HepG2 (cell line): ENCODE measurements around the gene SYPL2. TPM values are rescaled to one million over a fixed set of nuclear protein-coding genes. Genes with fewer than 3 reads are reported as not detected.
A peak's percentile ranks its signal among the peaks of the same experiment; 100 is the strongest.

Experiments
- AHDC1 ChIP-seq: sonication (generic); formaldehyde crosslinking; IDR thresholded peaks from 2 replicates; pipeline ENCODE4 v1.5.1; 2020; ENCODE audit warnings: mild to moderate bottlenecking, missing genetic modification reagents, borderline replicate concordance
- HNF4A ChIP-seq: sonication (generic); formaldehyde crosslinking; IDR thresholded peaks from 2 replicates; pipeline ENCODE4 v1.4.0; 2020; ENCODE audit warnings: missing genetic modification reagents
- HOXD1 ChIP-seq: sonication (generic); formaldehyde crosslinking; IDR thresholded peaks from 2 replicates; pipeline ENCODE4 v1.5.0; 2020; ENCODE audit warnings: missing genetic modification reagents
- KAT7 ChIP-seq: IDR thresholded peaks from 2 replicates; pipeline ENCODE4 v1.6.1; 2018; ENCODE audit warnings: borderline replicate concordance, missing compliant biosample characterization
- KMT2A ChIP-seq: sonication (generic); formaldehyde crosslinking; IDR thresholded peaks from 2 replicates; pipeline ENCODE4 v1.4.0; 2020; ENCODE audit warnings: missing genetic modification reagents
- MEIS2 ChIP-seq: sonication (generic); formaldehyde crosslinking; IDR thresholded peaks from 2 replicates; pipeline ENCODE4 v1.9.0; 2021; ENCODE audit warnings: mild to moderate bottlenecking, missing genetic modification reagents
- NR2F2 ChIP-seq: IDR thresholded peaks from 2 replicates; pipeline ENCODE4 v1.6.1; 2012; ENCODE audit warnings: low read depth, inconsistent platforms, borderline replicate concordance
- SNAPC4 ChIP-seq: sonication (generic); formaldehyde crosslinking; IDR thresholded peaks from 2 replicates; pipeline ENCODE4 v1.4.0; 2020; ENCODE audit warnings: mild to moderate bottlenecking, missing genetic modification reagents
- ZBTB25 ChIP-seq: IDR thresholded peaks from 2 replicates; pipeline ENCODE4 v1.6.1; 2018; ENCODE audit warnings: missing genetic modification reagents
- ZFP1 ChIP-seq: IDR thresholded peaks from 2 replicates; pipeline ENCODE4 v1.6.1; 2016
- ZMAT3 ChIP-seq: sonication (generic); formaldehyde crosslinking; conservative IDR thresholded peaks from 2 replicates; pipeline ENCODE4 v1.7.0; 2021; ENCODE audit warnings: missing genetic modification reagents
- ZNF10 ChIP-seq: sonication (generic); formaldehyde crosslinking; IDR thresholded peaks from 2 replicates; pipeline ENCODE4 v1.4.0; 2020; ENCODE audit warnings: mild to moderate bottlenecking, low read depth, missing genetic modification reagents, borderline replicate concordance
- ZNF3 ChIP-seq: IDR thresholded peaks from 2 replicates; pipeline ENCODE4 v1.7.0; 2017; ENCODE audit warnings: inconsistent platforms
- ZNF331 ChIP-seq: sonication (generic); formaldehyde crosslinking; IDR thresholded peaks from 2 replicates; pipeline ENCODE4 v1.4.0; 2020; ENCODE audit warnings: missing genetic modification reagents
- ZNF570 ChIP-seq: sonication (generic); formaldehyde crosslinking; IDR thresholded peaks from 2 replicates; pipeline ENCODE4 v1.4.0; 2020; ENCODE audit warnings: mild to moderate bottlenecking, missing genetic modification reagents, borderline replicate concordance
- ZNF749 ChIP-seq: sonication (generic); formaldehyde crosslinking; IDR thresholded peaks from 2 replicates; pipeline ENCODE4 v1.8.0; 2022; ENCODE audit warnings: mild to moderate bottlenecking, missing genetic modification reagents, moderate library complexity, borderline replicate concordance
- polyA plus RNA-seq, 8 experiments: library from polyadenylated mRNA; depleted of rRNA in 3 of 8; stranded (reverse) in 7 of 8; unstranded in 1 of 8; fragments of >200 nt; fragmentation: Illumina TruSeq in 4 of 8; extraction: Trizol in 4 of 8; gene quantifications; 2 replicates each; pipeline versions ENCODE4 v1.2.1 to v1.2.3, GENCODE V29; 2011 to 2016; ENCODE audit warnings: low read depth in 4 of 8, missing spikeins in 1 of 8, mixed read lengths in 1 of 8; ENCODE audit not compliant: insufficient read depth in 1 of 8
- total RNA-seq, 5 experiments: library from RNA; depleted of rRNA; stranded (reverse); fragments of >200 nt; fragmentation: Illumina TruSeq; extraction: Trizol; gene quantifications; 2 replicates each; pipeline ENCODE4 v1.2.3, GENCODE V29; 2016; ENCODE audit warnings: low read depth in 1 of 5

The SYPL2 gene
- total and polyA plus RNA-seq, 2 of the 13 experiments (the other 11 are each of a cell fraction or from before 2014, with no cell fraction given): 0.17 to 0.24 TPM

- TF ChIP-seq AHDC1 (CRISPR knock-in tag) (0 out of 2 replicates have a peak, but pooled peaks have one; percentile 16), KMT2A (CRISPR knock-in tag) (peak; percentile 69), HOXD1 (CRISPR knock-in tag) (no peak), ZNF570 (CRISPR knock-in tag) (no peak; the same call in 1 of the 2 replicates), ZNF331 (CRISPR knock-in tag) (peak; percentile 81; the same call in 1 of the 2 replicates), ZBTB25 (CRISPR knock-in tag) (0 out of 2 replicates have a peak, but pooled peaks have one; percentile 24), ZNF3 (CRISPR knock-in tag) (no peak), SNAPC4 (CRISPR knock-in tag) (peak; percentile 82; the same call in 1 of the 2 replicates), MEIS2 (CRISPR knock-in tag) (peak; percentile 11; the same call in 1 of the 2 replicates), ZNF749 (CRISPR knock-in tag) (peak; percentile 66), NR2F2 (no peak), KAT7 (CRISPR knock-in tag) (peak; percentile 54; the same call in 1 of the 2 replicates), HNF4A (CRISPR knock-in tag) (peak; percentile 93), ZFP1 (CRISPR knock-in tag) (no peak), ZMAT3 (CRISPR knock-in tag) (peak; percentile 11; the same call in 1 of the 2 replicates), ZNF10 (CRISPR knock-in tag) (no peak)
Measured at GRCh38 chr1:109426281-109427170, 39.8 kb upstream of the SYPL2 start, which contains the start of gene PSMA5 (continued).
